K562 (cell line): ENCODE results near the gene SLC6A16. TPM values are rescaled to one million over a fixed set of nuclear protein-coding genes. Genes with fewer than 3 reads are reported as not detected.
A peak's percentile ranks its signal among the peaks of the same experiment; 100 is the strongest.

Experiments used
- BMI1 ChIP-seq: fragments of 150-350 bp; IDR thresholded peaks from 2 replicates; pipeline ENCODE4 v1.6.1; 2014; ENCODE audit warnings: low read length
- CCNT2 ChIP-seq: IDR thresholded peaks from 2 replicates; pipeline ENCODE4 v1.6.1; 2011; ENCODE audit warnings: borderline replicate concordance, low read depth, mild to moderate bottlenecking, moderate library complexity, mixed read lengths, low read length; ENCODE audit not compliant: insufficient read length; ENCODE audit errors: extremely low read depth
- CTCFL ChIP-seq: IDR thresholded peaks from 2 replicates; pipeline ENCODE4 v1.6.1; 2011; ENCODE audit warnings: borderline replicate concordance, low read depth, mild to moderate bottlenecking, moderate library complexity, low read length; ENCODE audit not compliant: insufficient read depth, poor library complexity, severe bottlenecking
- ELF2 ChIP-seq: fragments of 250-450 bp; sonication (Bioruptor Pico); IDR thresholded peaks from 2 replicates; pipeline ENCODE4 v1.5.0; 2021; ENCODE audit warnings: mild to moderate bottlenecking
- ELF4 ChIP-seq: fragments of 450-650 bp; formaldehyde crosslinking; IDR thresholded peaks from 2 replicates; pipeline ENCODE4 v1.4.0; 2022; ENCODE audit warnings: missing genetic modification characterization
- ILF3 ChIP-seq: fragments of 450-650 bp; IDR thresholded peaks from 2 replicates; pipeline ENCODE4 v1.6.1; 2018; ENCODE audit warnings: antibody characterized with exemption, mild to moderate bottlenecking, moderate library complexity, borderline replicate concordance
- ILK ChIP-seq: fragments of 450-650 bp; IDR thresholded peaks from 2 replicates; pipeline ENCODE4 v1.6.1; 2016; ENCODE audit warnings: missing genetic modification characterization, low read depth, mild to moderate bottlenecking, missing compliant biosample characterization, moderate library complexity, borderline replicate concordance
- MBD1 ChIP-seq: fragments of 250-450 bp; sonication (Bioruptor Pico); IDR thresholded peaks from 2 replicates; pipeline ENCODE4 v1.8.0; 2022; ENCODE audit warnings: inconsistent platforms
- MTA1 ChIP-seq: fragments of 450-650 bp; IDR thresholded peaks from 2 replicates; pipeline ENCODE4 v1.6.1; 2017; ENCODE audit warnings: borderline replicate concordance
- NR2C1 ChIP-seq, 2 experiments: fragments of 450-650 bp; IDR thresholded peaks; 2 replicates each; pipeline ENCODE4 v1.6.1; 2017; ENCODE audit warnings: mild to moderate bottlenecking in 2 of 2, antibody characterized with exemption in 1 of 2, inconsistent platforms in 1 of 2, missing compliant biosample characterization in 1 of 2, missing genetic modification characterization in 1 of 2
- PURB ChIP-seq: sonication (generic); formaldehyde crosslinking; IDR thresholded peaks from 2 replicates; pipeline ENCODE4 v1.9.0; 2021; ENCODE audit warnings: low read depth, mild to moderate bottlenecking, missing genetic modification reagents
- SOX6 ChIP-seq: fragments of 450-650 bp; IDR thresholded peaks from 2 replicates; pipeline ENCODE4 v1.6.1; 2014; ENCODE audit warnings: mild to moderate bottlenecking
- TRIM28 ChIP-seq: fragments of 450-650 bp; IDR thresholded peaks from 2 replicates; pipeline ENCODE4 v1.6.1; 2017
- ZNF431 ChIP-seq: sonication (generic); formaldehyde crosslinking; IDR thresholded peaks from 2 replicates; pipeline ENCODE4 v1.8.0; 2022; ENCODE audit warnings: mild to moderate bottlenecking, missing genetic modification reagents
- polyA plus RNA-seq, 8 experiments: library from polyadenylated mRNA; depleted of rRNA in 4 of 8; stranded (reverse) in 5 of 8; unstranded in 3 of 8; fragments of >200 nt; fragmentation: Nextera tagmentation in 2 of 8; fragmentation: Illumina TruSeq in 1 of 8; extraction: Ambion mirVana in 2 of 8; extraction: Trizol in 1 of 8; gene quantifications; 2 replicates each; pipeline versions ENCODE4 v1.2.1 to v1.2.3, GENCODE V29; 2011 to 2014; ENCODE audit warnings: inconsistent platforms in 1 of 8, missing spikeins in 1 of 8
- total RNA-seq, 7 experiments: library from RNA; depleted of rRNA in 6 of 7; stranded (reverse); fragments of >200 nt in 6 of 7; fragmentation: Illumina TruSeq in 2 of 7; extraction: Trizol in 2 of 7; gene quantifications; 2 replicates each; pipeline versions ENCODE4 v1.2.1 to v1.2.3, GENCODE V29; 2011 to 2021; ENCODE audit warnings: low replicate concordance in 1 of 7
- TF ChIP-seq, protein P1 (sequence below): fragments of 250-450 bp; sonication (Bioruptor Pico); IDR thresholded peaks from 2 replicates; pipeline ENCODE4 v1.5.0; 2021; ENCODE audit warnings: mild to moderate bottlenecking, moderate library complexity
- TF ChIP-seq, protein P2 (sequence below), 2 experiments: IDR thresholded peaks in 1 of 2; conservative IDR thresholded peaks in 1 of 2; 2 replicates each; pipeline ENCODE4 v1.6.1; 2016; ENCODE audit warnings: low read depth in 2 of 2, mild to moderate bottlenecking in 1 of 2, missing compliant biosample characterization in 1 of 2, missing genetic modification characterization in 1 of 2, moderate library complexity in 1 of 2

The SLC6A16 gene
- total and polyA plus RNA-seq, 9 of the 15 experiments (the other 6 are each of a cell fraction or from before 2014, with no cell fraction given): 0.05 to 0.95 (median 0.36) TPM

- TF ChIP-seq, protein P1, sequence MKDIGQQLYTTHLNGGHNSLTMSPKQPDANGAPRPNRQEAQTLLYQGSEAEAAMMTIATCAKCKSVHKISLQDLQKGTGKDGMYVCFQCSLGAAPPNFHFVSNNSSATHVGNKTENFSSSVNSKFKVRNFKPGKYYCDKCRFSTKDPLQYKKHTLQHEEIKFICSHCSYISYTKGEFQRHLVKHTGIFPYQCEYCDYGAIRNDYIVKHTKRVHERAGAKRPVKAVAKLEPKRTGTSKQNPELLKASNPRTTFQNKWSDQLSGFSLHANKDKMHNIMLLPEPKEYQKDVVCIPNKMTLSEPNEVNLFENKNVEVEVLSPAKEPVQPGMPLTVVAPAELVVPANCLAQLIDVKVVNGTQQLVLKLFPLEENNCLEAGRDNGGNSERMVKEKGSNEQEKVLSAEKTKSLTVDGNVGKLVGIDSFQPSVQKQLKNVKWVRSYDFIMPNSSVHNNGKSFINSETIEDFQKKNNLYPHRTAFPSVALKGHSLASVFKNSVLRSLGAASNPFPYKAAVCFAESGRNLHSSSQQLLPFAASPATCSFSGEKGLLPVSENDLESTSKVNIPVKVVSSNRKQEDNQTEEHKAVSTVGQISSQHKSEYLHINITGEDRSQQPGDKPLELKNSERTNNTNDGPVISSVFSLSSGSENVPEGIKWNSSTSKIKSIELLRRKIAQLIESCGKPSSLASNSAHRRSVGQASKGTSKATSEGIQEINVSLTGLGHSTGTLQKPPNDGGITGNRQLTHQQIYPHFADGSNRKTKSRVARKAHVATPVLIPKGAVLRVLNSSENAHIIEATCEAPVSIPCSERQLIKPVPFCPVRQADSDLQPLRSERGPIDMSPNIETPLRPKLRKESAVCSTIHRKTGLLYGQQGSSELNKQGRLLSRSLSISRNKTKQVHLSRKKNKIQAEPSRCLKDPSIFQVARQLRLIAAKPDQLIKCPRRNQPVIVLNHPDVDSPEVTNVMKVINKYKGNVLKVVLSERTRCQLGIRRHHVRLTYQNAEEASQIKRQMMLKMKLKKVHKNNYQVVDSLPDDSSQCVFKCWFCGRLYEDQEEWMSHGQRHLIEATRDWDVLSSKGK: no peak
- TF ChIP-seq MTA1: no peak
- TF ChIP-seq ZNF431: no peak
- no peak for TF ChIP-seq ELF4
- TF ChIP-seq MBD1 (CRISPR knock-in tag): no peak
- TF ChIP-seq ILF3: no peak
- TF ChIP-seq SOX6: peak; percentile 59
- no peak for TF ChIP-seq CTCFL
- TF ChIP-seq CCNT2: peak; percentile 63
- no peak for TF ChIP-seq NR2C1 (IDR thresholded peaks at IDR 0.05)
- TF ChIP-seq NR2C1 (tag; IDR thresholded peaks at IDR 0.05): peak; percentile 43; the same call in 1 of the 2 replicates
- TF ChIP-seq ELF2 (CRISPR knock-in tag): no peak
- TF ChIP-seq ILK (tag): no peak
- TF ChIP-seq TRIM28: no peak
- TF ChIP-seq, protein P2, sequence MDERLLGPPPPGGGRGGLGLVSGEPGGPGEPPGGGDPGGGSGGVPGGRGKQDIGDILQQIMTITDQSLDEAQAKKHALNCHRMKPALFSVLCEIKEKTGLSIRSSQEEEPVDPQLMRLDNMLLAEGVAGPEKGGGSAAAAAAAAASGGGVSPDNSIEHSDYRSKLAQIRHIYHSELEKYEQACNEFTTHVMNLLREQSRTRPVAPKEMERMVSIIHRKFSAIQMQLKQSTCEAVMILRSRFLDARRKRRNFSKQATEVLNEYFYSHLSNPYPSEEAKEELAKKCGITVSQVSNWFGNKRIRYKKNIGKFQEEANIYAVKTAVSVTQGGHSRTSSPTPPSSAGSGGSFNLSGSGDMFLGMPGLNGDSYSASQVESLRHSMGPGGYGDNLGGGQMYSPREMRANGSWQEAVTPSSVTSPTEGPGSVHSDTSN (CRISPR knock-in tag; IDR thresholded peaks at IDR 0.05; ENCODE audit: low read depth): no peak
- TF ChIP-seq, protein P2 (tag; conservative IDR thresholded peaks at IDR 0.05; ENCODE audit: low read depth): 0 out of 2 replicates have a peak, but pooled peaks have one; percentile 18
- no peak for TF ChIP-seq BMI1
- no peak for TF ChIP-seq PURB (CRISPR knock-in tag)
Measured at GRCh38 chr19:49363268-49364082, 38.5 kb upstream of the SLC6A16 start, which contains the start of gene DKKL1 (continued).
